HL-60 (cell line): Measurements from ENCODE around the gene ANP32A.

Experiments
- DNase-seq, 2 experiments: peaks; one replicate each; pipeline ENCODE4 v3.0.0-alpha.2; 2010 to 2020; ENCODE audit warnings: low read depth in 1 of 2, low spot score in 1 of 2
- H3K27ac ChIP-seq: fragments of 250-450 bp; sonication (Bioruptor Pico); replicated peaks from 2 replicates; pipeline ENCODE4 v1.5.1; 2020; ENCODE audit warnings: mild to moderate bottlenecking, moderate library complexity
- H3K27me3 ChIP-seq: fragments of 250-450 bp; sonication (Bioruptor Pico); 2 replicates; pipeline ENCODE4 v1.5.1; 2021; ENCODE audit warnings: mild to moderate bottlenecking, moderate library complexity; ENCODE audit not compliant: insufficient read depth, poor library complexity, severe bottlenecking
- H3K4me3 ChIP-seq: replicated peaks from 2 replicates; pipeline ENCODE4 v1.5.1; 2011; ENCODE audit warnings: mild to moderate bottlenecking, control low read depth, low read length; ENCODE audit not compliant: insufficient read depth
- GABPA ChIP-seq: IDR thresholded peaks from 2 replicates; pipeline ENCODE4 v1.6.1; 2012; ENCODE audit warnings: low read depth
- POLR2AphosphoS5 ChIP-seq: IDR thresholded peaks from 2 replicates; pipeline ENCODE4 v1.6.1; 2012; ENCODE audit warnings: low read depth
- SPI1 ChIP-seq: IDR thresholded peaks from 2 replicates; pipeline ENCODE4 v1.6.1; 2012; ENCODE audit warnings: low read depth, mild to moderate bottlenecking, borderline replicate concordance
- TF ChIP-seq, protein P1 (sequence below): IDR thresholded peaks from 2 replicates; pipeline ENCODE4 v1.6.1; 2012; ENCODE audit warnings: low read depth; ENCODE audit not compliant: insufficient replicate concordance
- TF ChIP-seq, protein P2 (sequence below): IDR thresholded peaks from one replicate; pipeline ENCODE4 v1.5.1; 2011; ENCODE audit warnings: low read length, control low read depth, inconsistent platforms; ENCODE audit not compliant: insufficient read depth

ANP32A gene

DNA sequence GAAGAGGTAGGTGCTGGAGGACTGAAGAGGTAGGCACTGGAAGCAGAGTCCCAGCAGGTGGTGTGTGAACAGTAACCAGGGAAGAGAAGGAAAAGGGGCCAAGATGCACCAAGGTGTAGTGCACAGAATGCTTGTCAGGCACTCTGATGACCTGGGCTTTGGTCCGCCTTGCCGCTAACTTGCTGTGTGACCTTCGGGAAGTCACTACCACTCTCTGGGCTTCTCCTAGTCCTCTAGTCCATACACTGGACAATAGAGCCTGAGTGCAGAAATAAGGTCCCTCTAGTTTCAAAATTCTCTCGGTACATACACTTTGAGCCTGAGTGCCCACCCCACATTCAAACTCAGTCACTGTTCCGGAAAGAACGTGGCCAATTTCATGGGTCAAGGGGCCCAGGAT is 24.1 kb downstream of the ANP32A start:
- Histone ChIP-seq H3K27me3 (no peaks in the 10 kb centered on the region), H3K27ac (no peak overlapping the region), H3K4me3 (no peak overlapping the region)
- TF ChIP-seq, protein P1, sequence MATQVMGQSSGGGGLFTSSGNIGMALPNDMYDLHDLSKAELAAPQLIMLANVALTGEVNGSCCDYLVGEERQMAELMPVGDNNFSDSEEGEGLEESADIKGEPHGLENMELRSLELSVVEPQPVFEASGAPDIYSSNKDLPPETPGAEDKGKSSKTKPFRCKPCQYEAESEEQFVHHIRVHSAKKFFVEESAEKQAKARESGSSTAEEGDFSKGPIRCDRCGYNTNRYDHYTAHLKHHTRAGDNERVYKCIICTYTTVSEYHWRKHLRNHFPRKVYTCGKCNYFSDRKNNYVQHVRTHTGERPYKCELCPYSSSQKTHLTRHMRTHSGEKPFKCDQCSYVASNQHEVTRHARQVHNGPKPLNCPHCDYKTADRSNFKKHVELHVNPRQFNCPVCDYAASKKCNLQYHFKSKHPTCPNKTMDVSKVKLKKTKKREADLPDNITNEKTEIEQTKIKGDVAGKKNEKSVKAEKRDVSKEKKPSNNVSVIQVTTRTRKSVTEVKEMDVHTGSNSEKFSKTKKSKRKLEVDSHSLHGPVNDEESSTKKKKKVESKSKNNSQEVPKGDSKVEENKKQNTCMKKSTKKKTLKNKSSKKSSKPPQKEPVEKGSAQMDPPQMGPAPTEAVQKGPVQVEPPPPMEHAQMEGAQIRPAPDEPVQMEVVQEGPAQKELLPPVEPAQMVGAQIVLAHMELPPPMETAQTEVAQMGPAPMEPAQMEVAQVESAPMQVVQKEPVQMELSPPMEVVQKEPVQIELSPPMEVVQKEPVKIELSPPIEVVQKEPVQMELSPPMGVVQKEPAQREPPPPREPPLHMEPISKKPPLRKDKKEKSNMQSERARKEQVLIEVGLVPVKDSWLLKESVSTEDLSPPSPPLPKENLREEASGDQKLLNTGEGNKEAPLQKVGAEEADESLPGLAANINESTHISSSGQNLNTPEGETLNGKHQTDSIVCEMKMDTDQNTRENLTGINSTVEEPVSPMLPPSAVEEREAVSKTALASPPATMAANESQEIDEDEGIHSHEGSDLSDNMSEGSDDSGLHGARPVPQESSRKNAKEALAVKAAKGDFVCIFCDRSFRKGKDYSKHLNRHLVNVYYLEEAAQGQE: no peak
- no peak for DNase-seq

DNA sequence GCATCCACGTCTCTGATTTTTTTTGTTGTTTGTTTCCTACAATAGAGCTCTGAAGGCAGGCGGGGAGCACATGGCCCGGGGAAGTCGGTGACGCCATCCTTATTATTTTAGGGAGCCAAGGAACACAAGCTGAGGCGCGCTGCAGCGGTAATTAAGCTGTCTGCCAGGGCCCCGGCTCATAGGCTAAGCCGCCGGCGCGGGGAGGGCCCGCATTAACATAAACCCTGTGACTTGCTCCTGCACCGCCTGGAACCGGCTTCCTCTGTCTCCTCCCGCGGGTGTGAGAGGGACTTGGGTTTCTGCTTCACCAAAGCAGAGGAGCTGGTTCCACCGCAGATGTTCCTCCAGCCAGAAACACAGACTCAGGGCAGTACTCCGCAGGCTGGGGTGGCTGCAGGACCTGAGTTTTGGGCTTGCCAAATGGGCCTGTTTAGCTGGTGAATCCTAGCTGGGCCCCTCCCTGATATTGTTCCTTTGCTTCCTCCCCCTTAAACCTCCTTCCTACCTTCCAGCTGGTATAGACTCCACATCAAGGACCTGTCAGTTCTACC is 25.3 kb downstream of the ANP32A start:
- Histone ChIP-seq H3K27me3 (no peaks in the 10 kb centered on the region), H3K27ac (peak overlapping the region; percentile 72), H3K4me3 (no peak overlapping the region)
- TF ChIP-seq, protein P1: no peak
- TF ChIP-seq GABPA: no peak
- TF ChIP-seq, protein P2, sequence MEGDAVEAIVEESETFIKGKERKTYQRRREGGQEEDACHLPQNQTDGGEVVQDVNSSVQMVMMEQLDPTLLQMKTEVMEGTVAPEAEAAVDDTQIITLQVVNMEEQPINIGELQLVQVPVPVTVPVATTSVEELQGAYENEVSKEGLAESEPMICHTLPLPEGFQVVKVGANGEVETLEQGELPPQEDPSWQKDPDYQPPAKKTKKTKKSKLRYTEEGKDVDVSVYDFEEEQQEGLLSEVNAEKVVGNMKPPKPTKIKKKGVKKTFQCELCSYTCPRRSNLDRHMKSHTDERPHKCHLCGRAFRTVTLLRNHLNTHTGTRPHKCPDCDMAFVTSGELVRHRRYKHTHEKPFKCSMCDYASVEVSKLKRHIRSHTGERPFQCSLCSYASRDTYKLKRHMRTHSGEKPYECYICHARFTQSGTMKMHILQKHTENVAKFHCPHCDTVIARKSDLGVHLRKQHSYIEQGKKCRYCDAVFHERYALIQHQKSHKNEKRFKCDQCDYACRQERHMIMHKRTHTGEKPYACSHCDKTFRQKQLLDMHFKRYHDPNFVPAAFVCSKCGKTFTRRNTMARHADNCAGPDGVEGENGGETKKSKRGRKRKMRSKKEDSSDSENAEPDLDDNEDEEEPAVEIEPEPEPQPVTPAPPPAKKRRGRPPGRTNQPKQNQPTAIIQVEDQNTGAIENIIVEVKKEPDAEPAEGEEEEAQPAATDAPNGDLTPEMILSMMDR: no peak
- TF ChIP-seq SPI1: no peak; the same call in 1 of the 2 replicates
- no peak; the same call in 1 of the 2 replicates for TF ChIP-seq POLR2AphosphoS5
- DNase-seq: peak; percentile 57 to 92

DNA sequence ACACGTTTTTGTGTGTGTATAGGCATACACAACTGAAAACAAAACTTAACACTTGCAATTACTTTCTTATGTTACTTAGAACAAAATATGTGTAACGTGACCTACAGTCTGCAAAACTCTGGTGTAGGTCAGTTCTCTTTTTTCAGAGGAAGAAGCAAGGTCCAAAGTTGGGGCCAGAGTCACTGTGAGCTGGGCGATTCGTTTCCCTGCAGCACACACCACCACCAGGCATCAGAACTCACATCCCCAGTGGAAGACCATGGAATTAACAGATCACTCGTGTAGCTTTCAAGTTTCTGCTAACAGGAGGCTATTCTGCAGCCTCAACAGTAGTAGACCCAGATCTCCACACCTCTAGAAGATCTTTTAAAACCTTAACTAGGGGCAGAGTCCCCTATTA is 25.8 kb downstream of the ANP32A start:
- no peaks in the 10 kb centered on the region for H3K27me3 ChIP-seq
- TF ChIP-seq SPI1 (peak; percentile 36; the same call in 1 of the 2 replicates), POLR2AphosphoS5 (no peak)
- H3K4me3 ChIP-seq: no peak overlapping the region
- peak in 1 of 2 experiments; percentile 53 for DNase-seq
- H3K27ac ChIP-seq: peak overlapping the region; percentile 72

DNA sequence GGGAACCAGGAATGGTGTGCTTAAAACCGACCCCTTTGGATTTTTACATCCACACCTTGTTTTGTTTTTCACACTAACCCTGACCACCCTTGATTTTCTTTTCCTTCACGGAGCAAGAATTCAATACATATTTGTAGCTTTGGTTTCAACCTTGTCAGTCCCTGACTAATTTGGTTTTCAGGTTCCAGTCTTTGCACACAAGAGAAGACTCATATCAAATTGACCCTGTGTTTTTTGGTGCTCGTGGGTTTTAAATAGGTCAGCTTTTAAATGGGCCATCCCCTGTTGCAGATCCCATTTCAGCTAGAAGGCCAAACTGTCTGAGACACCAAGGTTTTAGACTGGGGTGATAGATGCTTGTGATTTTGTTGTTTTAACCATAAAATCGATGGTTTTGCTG is 26.4 kb downstream of the ANP32A start:
- Histone ChIP-seq H3K4me3 (no peak overlapping the region), H3K27ac (peak overlapping the region; percentile 72), H3K27me3 (no peaks in the 10 kb centered on the region)
- TF ChIP-seq GABPA (no peak), POLR2AphosphoS5 (no peak)
- no peak for DNase-seq

DNA sequence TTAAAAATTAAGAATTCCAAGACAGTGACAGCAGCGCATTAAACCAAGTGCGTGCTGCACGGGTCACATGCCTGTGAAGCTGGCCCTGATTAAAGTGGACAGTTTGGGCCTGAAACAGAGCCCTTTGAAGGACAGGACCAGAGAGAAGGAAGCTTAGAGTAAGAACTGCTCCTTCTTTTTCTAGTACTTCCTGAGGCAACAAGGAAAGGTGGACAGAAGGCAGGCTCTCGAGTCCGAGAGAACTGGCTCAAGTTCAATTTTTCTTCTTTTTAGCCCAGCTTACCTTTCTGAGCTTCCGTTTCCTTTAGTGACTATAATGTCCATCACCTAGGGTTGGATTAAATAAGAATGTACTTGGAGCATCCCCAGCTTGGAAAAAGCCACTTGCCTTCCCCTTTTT is 26.9 kb downstream of the ANP32A start:
- Histone ChIP-seq H3K4me3 (no peak overlapping the region), H3K27me3 (no peaks in the 10 kb centered on the region), H3K27ac (peak overlapping the region; percentile 72)
- DNase-seq: no peak
- TF ChIP-seq, protein P2: no peak
- TF ChIP-seq GABPA: no peak
- no peak for TF ChIP-seq SPI1
- TF ChIP-seq, protein P1: no peak
- TF ChIP-seq POLR2AphosphoS5: no peak
